CD8-positive, alpha-beta memory T cell (primary cell): ENCODE measurements around the gene HID1. TPM values are rescaled to one million over a fixed set of nuclear protein-coding genes. Genes with fewer than 3 reads are reported as not detected.

Experiments
- CTCF ChIA-PET: fragments of 350-600 bp; sonication (Branson Sonifier 250); formaldehyde crosslinking; loops from one replicate; lab custom pipeline; 2021; ENCODE audit warnings: antibody characterized with exemption; lab: Charles Lee
- POLR2A ChIA-PET: fragments of 350-600 bp; sonication (Branson Sonifier 250); formaldehyde crosslinking; loops from one replicate; lab custom pipeline; 2021; ENCODE audit warnings: antibody characterized with exemption; lab: Charles Lee
- DNase-seq, 5 donors: peaks; one replicate each; pipeline versions ENCODE4 v3.0.0 to v3.0.0-alpha.2; 2020 to 2022; ENCODE audit warnings: mixed read lengths in 1 of 5
- H3K27ac ChIP-seq: one replicate; pipeline ENCODE4 v1.7.0; 2013; ENCODE audit warnings: low read depth, mild to moderate bottlenecking, low read length, moderate library complexity
- H3K27me3 ChIP-seq: 2 replicates; pipeline ENCODE4 v1.7.0; 2013; ENCODE audit warnings: low read length, mild to moderate bottlenecking; ENCODE audit not compliant: insufficient read depth, poor library complexity, severe bottlenecking
- H3K36me3 ChIP-seq: 2 replicates; pipeline ENCODE4 v1.7.0; 2013; ENCODE audit warnings: mild to moderate bottlenecking, low read length, moderate library complexity; ENCODE audit not compliant: insufficient read depth
- H3K4me1 ChIP-seq: 2 replicates; pipeline ENCODE4 v1.7.0; 2013; ENCODE audit warnings: mild to moderate bottlenecking, low read length, moderate library complexity; ENCODE audit not compliant: insufficient read depth
- H3K4me3 ChIP-seq: 2 replicates; pipeline ENCODE4 v1.7.0; 2013; ENCODE audit warnings: mild to moderate bottlenecking, low read length
- H3K9me3 ChIP-seq: 2 replicates; pipeline ENCODE4 v1.7.0; 2013; ENCODE audit warnings: mild to moderate bottlenecking, low read length
- H3K27ac Mint-ChIP-seq, 8 donors: one replicate each; pipeline ENCODE4 v1.8.0; 2020 to 2021; ENCODE audit warnings: mixed read lengths in 8 of 8, mild to moderate bottlenecking in 6 of 8, inconsistent platforms in 3 of 8, moderate library complexity in 3 of 8
- H3K27me3 Mint-ChIP-seq, 2 donors: one replicate each; pipeline ENCODE4 v1.8.0; 2020 to 2021; ENCODE audit warnings: mixed read lengths in 2 of 2, mild to moderate bottlenecking in 1 of 2, moderate library complexity in 1 of 2
- H3K36me3 Mint-ChIP-seq, 3 donors: one replicate each; pipeline ENCODE4 v1.8.0; 2020 to 2021; ENCODE audit warnings: mixed read lengths in 3 of 3, inconsistent platforms in 1 of 3, mild to moderate bottlenecking in 1 of 3
- H3K4me1 Mint-ChIP-seq, 3 donors: one replicate each; pipeline ENCODE4 v1.8.0; 2020 to 2021; ENCODE audit warnings: mixed read lengths in 3 of 3, inconsistent platforms in 1 of 3, mild to moderate bottlenecking in 1 of 3
- H3K4me3 Mint-ChIP-seq, 7 donors: one replicate each; pipeline ENCODE4 v1.8.0; 2020 to 2021; ENCODE audit warnings: mixed read lengths in 7 of 7, mild to moderate bottlenecking in 6 of 7, moderate library complexity in 4 of 7, inconsistent platforms in 2 of 7
- H3K9me3 Mint-ChIP-seq, 5 donors: one replicate each; pipeline ENCODE4 v1.8.0; 2020 to 2022; ENCODE audit warnings: mixed read lengths in 5 of 5, mild to moderate bottlenecking in 3 of 5, moderate library complexity in 2 of 5, inconsistent platforms in 1 of 5
- polyA plus RNA-seq: library from polyadenylated mRNA; unstranded; fragments of 300-500 nt; fragmentation: Illumina TruSeq; gene quantifications from one replicate; pipeline ENCODE4 v1.2.3, GENCODE V29; 2021
- total RNA-seq, 2 experiments: library from RNA; stranded (reverse); gene quantifications; one replicate each; pipeline ENCODE4 v1.2.3, GENCODE V29; 2021

HID1 gene
- total and polyA plus RNA-seq, 3 experiments from 2014 or later, result 0.91 to 5.2 (median 2.3) TPM

GRCh38 chr17:74957935-74958740 is 14.4 kb downstream of the HID1 start:
- H3K27ac Mint-ChIP-seq, result no peak overlapping the region
- DNase-seq, result peak; percentile 56 to 77 (median 70)
- Histone ChIP-seq H3K27ac (no peak overlapping the region), H3K36me3 (no peaks in the 10 kb centered on the region), H3K27me3 (no peaks in the 10 kb centered on the region), H3K4me3 (no peak overlapping the region), H3K4me1 (no peaks in the 10 kb centered on the region), H3K9me3 (no peaks in the 10 kb centered on the region)
- peaks cover 0 to 5% of the 10 kb centered on the region in 2 donors for H3K27me3 Mint-ChIP-seq
- H3K36me3 Mint-ChIP-seq, result no peaks in the 10 kb centered on the region
- no peaks in the 10 kb centered on the region for H3K9me3 Mint-ChIP-seq
- POLR2A ChIA-PET, result no interaction called here
- peaks cover 4 to 11% (median 4%) of the 10 kb centered on the region in 3 donors for H3K4me1 Mint-ChIP-seq
- CTCF ChIA-PET, result interaction anchor here (0.8 to 6.1 kb wide), 19 partner anchors 9 to 301 kb away, joined by 3 to 84 read pairs (median 4); partner anchors contain the start of genes HID1, OTOP2 and OTOP3
- H3K4me3 Mint-ChIP-seq, result no peak overlapping the region

- Histone ChIP-seq H3K27ac (no peak overlapping the region), H3K4me1 (no peaks in the 10 kb centered on the region), H3K36me3 (no peaks in the 10 kb centered on the region), H3K4me3 (no peak overlapping the region), H3K9me3 (no peaks in the 10 kb centered on the region), H3K27me3 (no peaks in the 10 kb centered on the region)
- Mint-ChIP-seq H3K27ac (no peak overlapping the region), H3K27me3 (peaks cover 3 to 5% of the 10 kb centered on the region in 2 donors), H3K36me3 (no peaks in the 10 kb centered on the region), H3K4me3 (no peak overlapping the region), H3K4me1 (peaks cover 0 to 7% (median 2%) of the 10 kb centered on the region in 3 donors), H3K9me3 (no peaks in the 10 kb centered on the region)
- ChIA-PET CTCF (interaction anchor here (1.0 to 3.9 kb wide), 6 partner anchors 24 to 247 kb away, joined by 3 to 21 read pairs (median 4); partner anchors contain the start of genes NT5C and OTOP2), POLR2A (no interaction called here)
- no peak for DNase-seq
Measured at GRCh38 chr17:74956093-74956492, 16.5 kb downstream of the HID1 start.

GRCh38 chr17:74954665-74955421 is 17.7 kb downstream of the HID1 start:
- Histone ChIP-seq H3K27me3 (no peaks in the 10 kb centered on the region), H3K4me3 (no peak overlapping the region), H3K27ac (no peak overlapping the region), H3K9me3 (no peaks in the 10 kb centered on the region), H3K36me3 (no peaks in the 10 kb centered on the region), H3K4me1 (no peaks in the 10 kb centered on the region)
- DNase-seq, result no peak
- H3K4me1 Mint-ChIP-seq, result peaks cover 0 to 3% (median 2%) of the 10 kb centered on the region in 3 donors
- ChIA-PET CTCF (interaction anchor here (0.6 to 1.5 kb wide), 2 partner anchors 164 to 584 kb away, joined by 4 read pairs; no protein-coding TSS in a partner anchor), POLR2A (no interaction called here)
- H3K27me3 Mint-ChIP-seq, result peaks cover 3 to 5% of the 10 kb centered on the region in 2 donors
- H3K9me3 Mint-ChIP-seq, result no peaks in the 10 kb centered on the region
- no peaks in the 10 kb centered on the region for H3K36me3 Mint-ChIP-seq
- H3K27ac Mint-ChIP-seq, result no peak overlapping the region
- peak overlapping the region in 1 of 7 donors; percentile 4 for H3K4me3 Mint-ChIP-seq

GRCh38 chr17:74954115-74954514 is 18.4 kb downstream of the HID1 start:
- Histone ChIP-seq H3K36me3 (no peaks in the 10 kb centered on the region), H3K27ac (no peak overlapping the region), H3K4me1 (no peaks in the 10 kb centered on the region), H3K27me3 (no peaks in the 10 kb centered on the region), H3K9me3 (no peaks in the 10 kb centered on the region), H3K4me3 (no peak overlapping the region)
- Mint-ChIP-seq H3K27ac (no peak overlapping the region), H3K4me1 (peaks cover 0 to 3% (median 2%) of the 10 kb centered on the region in 3 donors), H3K9me3 (no peaks in the 10 kb centered on the region), H3K4me3 (no peak overlapping the region), H3K36me3 (no peaks in the 10 kb centered on the region), H3K27me3 (peaks cover 3% of the 10 kb centered on the region in 2 donors)
- ChIA-PET CTCF (no interaction called here), POLR2A (no interaction called here)
- DNase-seq, result no peak

- H3K4me1 Mint-ChIP-seq, result peaks cover 0 to 3% (median 2%) of the 10 kb centered on the region in 3 donors
- Histone ChIP-seq H3K36me3 (no peaks in the 10 kb centered on the region), H3K4me1 (no peaks in the 10 kb centered on the region), H3K27me3 (no peaks in the 10 kb centered on the region), H3K9me3 (no peaks in the 10 kb centered on the region), H3K4me3 (no peak overlapping the region), H3K27ac (no peak overlapping the region)
- peaks cover 3 to 5% of the 10 kb centered on the region in 2 donors for H3K27me3 Mint-ChIP-seq
- ChIA-PET POLR2A (interaction anchor here (0.6 kb wide), 1 partner anchor 8 kb away, joined by 3 read pairs; no protein-coding TSS in a partner anchor), CTCF (interaction anchor here (0.8 to 1.1 kb wide), 2 partner anchors 8 to 14 kb away, joined by 3 to 5 read pairs; no protein-coding TSS in a partner anchor)
- H3K27ac Mint-ChIP-seq, result peak overlapping the region in 1 of 8 donors; percentile 19
- H3K36me3 Mint-ChIP-seq, result no peaks in the 10 kb centered on the region
- no peak for DNase-seq
- no peaks in the 10 kb centered on the region for H3K9me3 Mint-ChIP-seq
- H3K4me3 Mint-ChIP-seq, result no peak overlapping the region
Measured at GRCh38 chr17:74953134-74953687, 19.3 kb downstream of the HID1 start.

- Histone ChIP-seq H3K9me3 (no peaks in the 10 kb centered on the region), H3K36me3 (no peaks in the 10 kb centered on the region), H3K4me1 (no peaks in the 10 kb centered on the region), H3K27me3 (no peaks in the 10 kb centered on the region), H3K4me3 (no peak overlapping the region), H3K27ac (no peak overlapping the region)
- Mint-ChIP-seq H3K9me3 (no peaks in the 10 kb centered on the region), H3K4me1 (no peaks in the 10 kb centered on the region), H3K36me3 (no peaks in the 10 kb centered on the region), H3K27me3 (peaks cover 4 to 5% of the 10 kb centered on the region in 2 donors), H3K27ac (peak overlapping the region in 1 of 8 donors; percentile 19), H3K4me3 (no peak overlapping the region)
- no peak for DNase-seq
- ChIA-PET POLR2A (interaction anchor here (0.6 kb wide), 1 partner anchor 8 kb away, joined by 3 read pairs; no protein-coding TSS in a partner anchor), CTCF (interaction anchor here (0.8 to 1.1 kb wide), 2 partner anchors 9 to 15 kb away, joined by 3 to 5 read pairs; no protein-coding TSS in a partner anchor)
Measured at GRCh38 chr17:74952431-74953133, 20.0 kb downstream of the HID1 start.

- ChIA-PET POLR2A (no interaction called here), CTCF (interaction anchor here (1.1 to 1.9 kb wide), 2 partner anchors 9 to 10 kb away, joined by 5 read pairs; no protein-coding TSS in a partner anchor)
- Histone ChIP-seq H3K4me1 (no peaks in the 10 kb centered on the region), H3K36me3 (no peaks in the 10 kb centered on the region), H3K27ac (no peak overlapping the region), H3K27me3 (no peaks in the 10 kb centered on the region), H3K9me3 (no peaks in the 10 kb centered on the region), H3K4me3 (no peak overlapping the region)
- no peaks in the 10 kb centered on the region for H3K36me3 Mint-ChIP-seq
- no peak overlapping the region for H3K4me3 Mint-ChIP-seq
- H3K9me3 Mint-ChIP-seq, result no peaks in the 10 kb centered on the region
- H3K27me3 Mint-ChIP-seq, result peaks cover 5 to 6% of the 10 kb centered on the region in 2 donors
- DNase-seq, result no peak
- H3K4me1 Mint-ChIP-seq, result no peaks in the 10 kb centered on the region
- H3K27ac Mint-ChIP-seq, result no peak overlapping the region
Measured at GRCh38 chr17:74951680-74952421, 20.7 kb downstream of the HID1 start.
